B cell (primary cell): ENCODE data around the gene IFNA1.

Source experiments
- CTCF ChIP-seq: fragments of 200-600 bp; IDR thresholded peaks from one replicate; pipeline ENCODE4 v1.8.0; 2022; ENCODE audit warnings: antibody characterized with exemption, mild to moderate bottlenecking
- EZH2 ChIP-seq: IDR thresholded peaks from 2 replicates; pipeline ENCODE4 v1.6.1; 2012; ENCODE audit warnings: borderline replicate concordance, low read depth, mild to moderate bottlenecking, moderate library complexity, low read length; ENCODE audit not compliant: insufficient read depth, poor library complexity, severe bottlenecking

- TF ChIP-seq CTCF (no peak), EZH2 (no peak)
Observed at GRCh38 chr9:21412107-21412506, 28.1 kb upstream of the IFNA1 start.
